ENCODE data around the gene GABRR1.
"Not testable (repeated sequence)": the region's sequence is repeated elsewhere in the genome, so short reads cannot be mapped to it uniquely, and the experiment has no call there.

The GABRR1 gene

GRCh38 chr6:89217299-89217910, at the start of gene GABRR1:
Gene GABRR1 (minus strand): TSS chr6:89217358. CDS start chr6:89217322, 36 bp downstream.
- DNase-seq, result no peak

GRCh38 chr6:89264296-89264695, 47.1 kb upstream of the GABRR1 start:
- no peak for DNase-seq

GRCh38 chr6:89260832-89261231, 43.7 kb upstream of the GABRR1 start:
- no peak for DNase-seq

DNA sequence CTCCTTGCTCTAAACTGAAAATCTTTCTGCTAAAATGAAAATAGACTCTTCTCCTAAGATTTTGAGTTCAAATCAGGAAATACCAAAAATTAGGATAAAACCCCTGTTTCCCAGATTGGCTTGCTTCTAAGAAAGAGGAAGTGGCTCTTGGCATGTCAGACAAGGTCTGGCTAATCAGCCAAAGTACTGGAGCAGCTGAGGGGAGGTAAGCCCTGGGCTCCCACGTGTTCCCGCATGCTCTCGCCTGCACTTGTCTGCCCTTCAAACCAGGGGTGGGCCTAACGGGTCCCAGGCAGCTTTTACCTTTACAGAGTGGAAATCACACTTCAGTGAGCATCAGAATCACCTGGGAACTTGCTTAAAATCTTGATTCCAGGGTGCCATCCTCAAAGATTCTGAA, 43.2 kb upstream of the GABRR1 start:
- DNase-seq, result no peak

GRCh38 chr6:89258912-89259311, 41.8 kb upstream of the GABRR1 start:
- DNase-seq, result no peak

GRCh38 chr6:89257781-89258180, 40.6 kb upstream of the GABRR1 start:
- DNase-seq, result no peak

DNA sequence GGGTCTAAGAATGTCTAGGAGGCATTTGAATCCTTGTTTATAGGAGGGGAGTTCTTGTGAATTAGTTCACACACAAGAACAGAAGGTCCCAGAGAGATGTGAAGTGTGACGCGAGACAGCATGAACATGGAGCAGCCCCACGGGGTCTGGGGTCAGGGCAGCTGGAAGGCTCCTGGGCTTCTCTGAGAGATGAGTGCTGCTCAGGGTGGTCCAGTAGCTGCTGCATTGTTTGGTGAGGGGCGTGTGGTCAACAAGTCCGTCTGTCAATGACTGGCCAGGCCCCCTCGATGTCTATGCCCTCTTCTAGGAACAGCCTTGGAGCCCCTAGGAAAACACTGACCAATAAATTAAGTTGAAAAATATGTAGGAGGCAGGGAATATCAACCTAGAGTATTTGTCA, 40.2 kb upstream of the GABRR1 start:
- DNase-seq, result no peak

DNA sequence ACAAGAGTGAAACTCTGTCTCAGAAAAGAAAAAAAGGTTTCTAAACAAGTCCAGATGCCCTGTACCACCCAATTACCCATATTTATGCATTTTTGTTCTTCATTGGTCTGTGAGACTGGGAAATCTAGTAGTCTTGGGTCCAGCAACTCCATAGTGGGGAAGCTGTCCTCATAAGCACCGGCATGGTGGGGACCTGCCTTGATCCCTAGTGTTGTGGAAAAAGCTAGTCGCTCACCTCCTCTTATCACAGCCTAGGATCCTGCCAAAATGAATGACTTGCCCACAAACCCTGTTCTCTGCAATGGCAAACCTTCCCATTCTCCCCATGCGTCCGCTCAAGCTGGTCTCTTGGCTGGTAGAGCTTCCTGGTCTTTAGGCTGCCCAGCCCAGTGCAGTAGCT, 38.3 kb upstream of the GABRR1 start:
- DNase-seq, result no peak

DNA sequence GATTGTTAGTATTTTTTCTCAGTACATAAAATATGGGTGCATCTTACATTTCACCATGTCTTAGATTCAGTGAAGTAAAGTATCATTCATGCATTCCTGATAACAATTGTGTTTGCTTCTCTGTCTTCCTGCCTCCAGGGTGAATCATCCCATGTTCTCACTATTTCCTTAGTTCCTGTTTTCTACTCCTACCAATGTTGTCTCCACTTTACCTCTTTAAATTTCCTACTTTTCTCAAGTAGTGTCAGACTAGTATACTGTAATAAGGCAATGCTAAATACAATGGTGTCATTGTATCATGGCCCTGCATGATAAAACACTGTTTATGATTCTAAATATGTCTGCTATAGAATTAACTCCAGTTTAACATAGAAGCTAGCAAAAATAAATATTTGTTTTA, 37.4 kb upstream of the GABRR1 start:
- no peak for DNase-seq

GRCh38 chr6:89252907-89253306, 35.7 kb upstream of the GABRR1 start:
- DNase-seq, result no peak

DNA sequence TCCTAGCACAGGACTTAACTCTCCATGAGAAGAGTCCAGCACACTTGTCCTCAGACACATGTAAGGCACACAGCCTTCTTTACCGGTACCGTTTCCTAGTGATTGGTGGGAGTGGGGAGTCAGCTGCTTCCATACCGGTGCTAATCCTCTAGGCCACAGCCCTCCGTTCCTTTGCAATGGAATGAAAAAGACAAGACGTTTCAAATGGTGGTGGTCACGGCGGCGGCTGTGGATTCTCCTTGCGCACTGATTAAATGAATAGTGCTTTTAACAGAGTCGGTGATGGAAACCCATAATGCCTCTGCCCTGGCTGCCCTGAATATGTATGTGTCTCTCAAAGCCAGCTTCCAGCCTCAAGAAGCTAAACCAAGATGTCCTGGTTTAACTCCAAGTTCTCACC, 34.8 kb upstream of the GABRR1 start:
- DNase-seq, result no peak

DNA sequence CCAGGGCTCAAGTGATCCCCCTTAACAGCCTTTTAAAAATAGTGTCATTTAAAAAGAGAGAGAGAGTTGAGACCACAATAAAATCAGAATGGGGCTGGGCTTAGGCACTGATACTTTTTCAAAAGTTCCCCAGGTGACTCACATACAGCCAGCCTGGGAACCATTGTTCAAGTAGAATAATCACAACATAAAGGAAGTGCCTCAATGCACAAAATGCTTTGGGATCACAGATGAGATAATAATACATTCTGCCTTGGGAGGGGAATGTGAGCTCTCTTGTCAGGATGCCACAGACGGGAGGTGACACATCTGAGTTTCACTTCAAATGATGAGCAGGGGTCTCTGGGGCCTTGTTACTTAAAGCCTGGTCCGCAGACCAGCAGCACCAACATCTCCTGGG, 34.0 kb upstream of the GABRR1 start:
- DNase-seq, result no peak

GRCh38 chr6:89250239-89250638, 33.1 kb upstream of the GABRR1 start:
- no peak for DNase-seq

GRCh38 chr6:89244241-89244985, 27.3 kb upstream of the GABRR1 start:
- no peak for DNase-seq

DNA sequence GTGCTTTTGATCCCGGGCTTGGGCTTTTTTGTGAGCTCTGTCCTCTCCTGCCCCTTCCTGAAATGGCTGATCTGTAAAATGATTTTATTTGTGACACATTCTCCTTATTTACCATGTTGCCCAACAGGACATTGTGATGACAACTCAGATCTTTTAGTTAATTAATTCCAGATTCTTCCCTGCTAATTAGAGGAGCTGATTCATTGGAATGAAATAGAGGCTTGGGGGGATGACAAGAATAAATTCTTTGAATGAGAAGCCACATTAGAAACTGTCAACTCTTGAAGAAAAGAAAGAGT, 26.1 kb upstream of the GABRR1 start:
- DNase-seq, result no peak

DNA sequence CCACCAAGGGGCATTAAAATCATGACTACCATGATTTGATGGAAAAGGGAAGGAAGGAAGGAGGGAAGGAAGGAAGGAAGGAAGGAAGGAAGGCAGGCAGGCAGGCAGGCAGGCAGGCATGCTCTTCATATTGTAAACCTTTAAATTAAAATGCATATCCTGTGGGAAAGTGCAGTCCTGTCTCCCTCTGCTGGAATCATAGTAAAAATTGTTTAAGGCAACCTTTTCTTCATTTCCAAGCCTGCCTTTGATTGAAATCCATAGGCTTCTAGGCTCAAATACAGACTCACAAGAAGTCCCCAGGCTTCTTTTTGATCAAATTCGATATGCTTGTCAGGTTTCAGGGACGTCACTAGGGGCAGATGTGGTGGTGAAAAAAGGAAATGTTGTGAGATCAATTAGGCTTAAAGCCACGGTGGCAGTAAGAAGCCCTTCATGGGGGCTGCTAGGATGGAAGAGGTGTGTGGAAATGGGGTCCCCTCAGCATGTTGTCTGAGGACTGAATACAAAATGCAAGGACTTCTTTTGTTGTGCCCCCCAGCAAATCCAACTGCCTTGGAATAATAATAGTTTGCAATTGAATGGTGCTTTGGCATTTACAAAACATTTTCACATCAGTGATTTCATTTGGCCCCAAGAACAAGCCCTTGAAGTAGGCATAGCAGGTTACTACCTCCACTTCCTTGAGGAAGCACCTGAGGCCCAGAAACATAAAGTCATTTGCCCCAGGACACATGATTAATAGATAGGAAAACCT, 25.6 kb upstream of the GABRR1 start:
- DNase-seq, result peak; percentile 23

DNA sequence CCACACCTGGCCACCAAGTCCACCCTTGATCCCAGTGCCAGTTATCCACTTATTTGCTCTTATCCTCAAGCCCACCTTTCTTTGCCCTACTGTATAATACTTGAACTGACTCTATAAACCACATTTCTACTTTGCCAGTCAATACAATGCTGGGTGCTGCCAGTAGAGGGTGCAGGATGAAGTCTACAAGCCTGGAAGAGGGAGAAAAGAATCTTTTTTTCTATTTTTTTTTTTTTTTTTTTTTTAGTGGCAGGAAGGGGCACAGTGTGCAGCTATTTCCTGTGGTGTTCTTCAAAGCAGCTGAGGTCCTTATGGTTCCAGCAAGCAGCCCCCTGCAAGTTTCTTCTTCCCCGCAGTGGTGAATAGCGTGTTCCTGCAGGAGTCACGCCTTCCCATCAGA, 22.2 kb upstream of the GABRR1 start:
- peak; percentile 33 for DNase-seq

DNA sequence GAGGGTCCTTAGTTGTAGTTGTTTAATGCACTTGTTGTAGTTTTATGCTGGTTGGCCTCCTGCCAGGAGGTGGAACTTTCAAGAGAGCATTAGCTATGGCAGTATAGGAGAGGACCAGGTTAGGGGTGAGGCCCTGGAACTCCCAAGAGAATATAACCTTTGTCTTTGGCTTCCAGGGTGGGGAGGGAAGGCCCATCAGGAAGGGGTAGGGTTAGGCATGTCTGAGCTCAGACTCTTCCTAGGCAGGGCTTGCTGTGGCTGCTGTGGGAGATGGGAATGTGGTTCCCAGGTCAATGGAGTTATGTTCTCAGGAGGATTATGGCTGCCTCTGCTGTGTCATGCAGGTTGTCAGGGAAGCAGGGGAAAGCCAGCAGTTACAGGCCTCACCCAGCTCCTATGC, 20.0 kb upstream of the GABRR1 start:
- no peak for DNase-seq

GRCh38 chr6:89233605-89234004, 16.4 kb upstream of the GABRR1 start:
- DNase-seq, result not testable (repeated sequence)

GRCh38 chr6:89222712-89223039, 5.5 kb upstream of the GABRR1 start:
- no peak for DNase-seq

- no peak for DNase-seq
These were observed 5.0 kb upstream of the GABRR1 start for GRCh38 chr6:89221971-89222711.

- no peak for DNase-seq
These were observed 4.0 kb upstream of the GABRR1 start for GRCh38 chr6:89221129-89221528.

- DNase-seq, result no peak
These were observed 747 bp downstream of the GABRR1 start for GRCh38 chr6:89216411-89216810.

DNA sequence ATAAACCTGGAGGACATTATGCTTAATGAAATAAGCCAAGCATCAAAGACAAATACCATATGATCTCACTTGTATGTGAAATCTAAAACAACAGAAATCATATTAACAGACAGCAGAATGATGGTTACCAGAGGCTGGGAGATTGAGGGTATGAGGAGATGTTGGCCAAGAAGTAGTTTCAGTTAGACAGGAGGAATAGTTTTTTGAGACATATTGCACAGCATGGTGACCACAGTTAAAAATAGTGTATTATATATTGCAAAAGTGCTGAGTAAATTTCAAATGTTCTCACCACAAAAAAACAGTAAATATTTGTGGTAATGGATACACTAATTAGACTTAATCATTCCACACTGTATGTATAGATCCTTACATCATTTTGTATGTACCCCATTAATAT, 1.8 kb downstream of the GABRR1 start:
- DNase-seq, result no peak

Measured in activated CD4-positive, alpha-beta T cell treated with anti-CD3 and anti-CD28 coated beads, Interleukin-2, Interleukin-6, amounts not matched to agents 100 ng/mL and 50 ng/mL, durations not matched to agents 16 hours and 8 hours (primary cell).